GM18526 (cell line): ENCODE data around the gene GPD1L.

Experiments
- POLR2A ChIP-seq: IDR thresholded peaks from 3 replicates; pipeline ENCODE4 v1.6.1; 2011; ENCODE audit not compliant: insufficient read length; ENCODE audit errors: extremely low read depth

Gene GPD1L

DNA sequence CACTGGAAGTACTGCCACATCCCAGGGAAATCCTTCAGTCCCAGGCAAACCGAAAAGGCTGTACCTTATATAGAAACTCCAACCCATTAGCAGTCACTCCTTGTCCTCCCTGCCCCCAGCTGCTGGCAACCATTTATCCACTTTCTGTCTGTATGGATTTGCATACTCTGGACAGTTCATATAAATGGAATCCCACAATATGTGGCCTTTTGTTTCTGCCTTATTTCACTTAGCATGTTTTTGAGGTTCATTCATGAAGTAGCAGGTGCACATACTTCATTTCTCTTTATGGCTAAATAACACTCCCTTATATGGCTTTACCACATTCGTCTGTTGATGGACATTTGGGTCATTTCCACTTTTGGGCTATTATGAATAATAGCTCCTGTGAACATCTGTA is 80.5 kb downstream of the GPD1L start:
- TF ChIP-seq POLR2A: no peak

DNA sequence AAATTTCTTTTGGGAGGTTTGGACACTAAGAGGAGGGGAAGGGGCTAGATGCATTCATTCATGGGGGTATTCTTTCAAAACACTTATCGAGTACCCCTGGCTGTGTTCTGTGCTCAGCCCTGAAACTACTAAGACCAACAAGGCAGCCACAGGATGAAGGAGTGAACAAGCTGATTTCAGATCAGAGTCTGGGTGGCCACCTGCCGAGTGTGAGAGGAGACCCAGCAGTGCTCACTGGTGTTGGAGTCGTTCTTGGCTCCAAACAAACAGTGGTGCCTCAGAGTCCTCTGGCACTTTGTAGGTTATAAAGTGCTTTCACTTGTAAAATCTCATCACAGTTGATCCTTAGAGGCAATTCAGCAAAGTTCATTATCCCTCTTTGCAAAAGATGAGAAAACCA is 83.3 kb downstream of the GPD1L start:
- TF ChIP-seq POLR2A: no peak

DNA sequence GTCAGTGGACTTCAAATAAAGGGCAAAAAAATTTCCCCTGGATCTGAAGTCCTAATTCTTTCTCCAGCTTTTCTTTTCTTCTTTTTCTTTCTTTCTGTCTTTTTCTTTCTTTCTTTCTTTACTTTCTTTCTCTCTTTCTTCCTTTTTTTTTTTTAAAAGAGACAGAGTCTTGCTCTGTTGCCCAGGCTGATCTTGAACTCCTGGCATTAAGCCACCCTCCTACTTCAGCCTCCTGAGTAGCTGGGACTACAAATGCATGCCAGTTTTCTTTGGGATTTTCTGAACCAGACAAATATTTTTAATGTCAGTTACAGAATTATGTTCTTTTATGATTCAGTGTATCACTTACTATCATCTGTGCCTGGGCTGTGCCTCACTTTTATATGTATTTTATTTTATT is 86.7 kb downstream of the GPD1L start:
- no peak for TF ChIP-seq POLR2A

DNA sequence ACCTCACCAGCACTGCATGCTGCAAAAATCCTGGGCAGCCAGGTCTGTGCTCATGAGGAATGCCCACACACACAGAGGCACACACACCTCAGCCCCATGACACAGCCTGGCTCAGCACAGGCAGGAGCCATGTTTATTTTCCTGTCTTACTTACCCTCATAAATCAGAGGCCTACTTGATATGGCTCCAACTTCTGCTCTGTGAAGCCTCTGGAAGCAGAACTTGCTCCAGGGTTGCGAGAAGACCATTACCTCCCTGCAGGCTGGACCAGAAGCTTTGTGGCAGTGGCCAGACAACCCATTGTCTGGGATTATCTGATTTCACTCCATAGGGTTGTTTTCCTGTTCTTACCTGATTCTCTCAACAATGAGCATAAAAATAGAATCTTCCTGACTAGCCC is 88.2 kb downstream of the GPD1L start:
- no peak for TF ChIP-seq POLR2A

DNA sequence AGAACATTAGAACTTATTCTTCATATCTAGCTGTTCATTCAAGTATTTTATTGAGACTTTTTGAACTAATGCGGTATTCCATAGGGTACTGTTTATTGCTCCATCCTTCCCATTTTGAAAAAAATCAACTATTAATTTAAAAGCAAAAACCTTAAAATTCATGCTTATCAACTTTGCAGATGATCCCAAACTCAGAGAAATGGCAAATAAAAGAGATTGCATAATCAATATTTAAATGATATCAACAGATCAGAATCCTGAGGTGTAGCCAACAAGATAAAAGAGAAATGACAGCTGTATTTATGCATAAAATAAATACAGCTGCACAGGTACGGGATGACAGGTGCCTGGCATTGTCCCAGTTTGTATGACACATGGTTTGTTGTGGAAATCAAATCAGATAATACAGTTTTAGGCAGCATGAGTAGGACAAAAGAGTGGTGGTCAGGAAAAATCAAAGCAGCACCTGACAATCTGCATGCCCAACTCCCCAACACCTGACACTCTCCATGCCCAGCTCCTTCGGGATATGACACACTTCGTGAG is 89.6 kb downstream of the GPD1L start:
- TF ChIP-seq POLR2A: no peak

DNA sequence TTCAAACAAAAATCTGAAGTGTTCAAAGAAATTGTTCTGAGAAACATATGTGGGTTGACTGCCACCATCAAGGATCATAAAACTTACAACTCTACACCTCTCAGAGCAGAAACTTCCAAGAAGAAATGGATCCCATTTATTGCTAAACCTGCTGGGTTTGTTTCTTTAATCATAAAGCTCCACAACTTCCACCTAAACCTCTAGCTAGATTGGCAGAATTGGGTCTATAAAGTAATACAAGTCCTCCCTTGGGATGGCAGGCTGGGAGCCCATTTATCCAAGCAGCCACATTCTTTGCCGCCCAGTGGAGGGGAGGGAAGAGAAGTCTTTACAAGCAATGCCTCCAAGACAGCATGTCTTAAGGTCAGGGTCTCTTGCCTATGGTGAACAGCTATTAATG is 91.6 kb downstream of the GPD1L start:
- TF ChIP-seq POLR2A: no peak

DNA sequence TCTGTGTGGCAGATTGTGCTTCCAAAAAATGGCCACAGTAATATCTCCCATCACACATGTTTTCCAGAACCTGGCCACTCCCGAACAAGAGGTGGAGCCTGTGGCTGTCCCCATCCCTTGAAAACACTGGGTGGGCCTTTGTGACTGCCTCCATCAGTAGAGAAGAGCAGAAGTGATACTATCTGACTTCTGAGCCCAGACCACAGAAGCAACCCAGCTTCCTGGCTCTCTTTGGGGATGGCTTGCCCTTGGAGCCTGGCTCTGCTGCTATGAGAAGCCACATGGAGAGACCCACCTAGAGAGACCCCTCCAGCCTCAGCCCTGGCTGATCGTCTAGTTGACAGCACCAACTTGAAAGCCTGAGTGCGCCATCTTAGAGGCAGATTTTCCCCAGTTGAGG is 92.3 kb downstream of the GPD1L start:
- TF ChIP-seq POLR2A: no peak

DNA sequence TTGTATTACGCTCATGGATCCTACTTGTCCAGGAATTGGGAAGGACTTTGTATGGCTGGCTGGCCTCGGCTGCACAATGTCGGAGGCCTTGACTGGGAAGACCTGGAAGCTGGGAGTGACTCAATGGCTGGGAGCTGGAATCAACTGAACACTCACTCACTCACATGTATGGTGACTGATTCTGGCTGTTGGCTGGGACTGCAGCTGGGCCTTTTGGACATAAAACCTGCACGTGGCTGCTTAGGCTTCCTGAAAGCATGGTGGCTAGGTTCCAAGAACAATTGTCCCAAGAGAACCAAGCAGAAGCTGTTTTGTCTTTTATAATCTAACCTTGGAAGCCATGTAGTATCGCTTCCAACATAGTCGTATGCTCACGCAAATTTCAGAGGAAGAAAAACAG is 94.1 kb downstream of the GPD1L start:
- no peak for TF ChIP-seq POLR2A

DNA sequence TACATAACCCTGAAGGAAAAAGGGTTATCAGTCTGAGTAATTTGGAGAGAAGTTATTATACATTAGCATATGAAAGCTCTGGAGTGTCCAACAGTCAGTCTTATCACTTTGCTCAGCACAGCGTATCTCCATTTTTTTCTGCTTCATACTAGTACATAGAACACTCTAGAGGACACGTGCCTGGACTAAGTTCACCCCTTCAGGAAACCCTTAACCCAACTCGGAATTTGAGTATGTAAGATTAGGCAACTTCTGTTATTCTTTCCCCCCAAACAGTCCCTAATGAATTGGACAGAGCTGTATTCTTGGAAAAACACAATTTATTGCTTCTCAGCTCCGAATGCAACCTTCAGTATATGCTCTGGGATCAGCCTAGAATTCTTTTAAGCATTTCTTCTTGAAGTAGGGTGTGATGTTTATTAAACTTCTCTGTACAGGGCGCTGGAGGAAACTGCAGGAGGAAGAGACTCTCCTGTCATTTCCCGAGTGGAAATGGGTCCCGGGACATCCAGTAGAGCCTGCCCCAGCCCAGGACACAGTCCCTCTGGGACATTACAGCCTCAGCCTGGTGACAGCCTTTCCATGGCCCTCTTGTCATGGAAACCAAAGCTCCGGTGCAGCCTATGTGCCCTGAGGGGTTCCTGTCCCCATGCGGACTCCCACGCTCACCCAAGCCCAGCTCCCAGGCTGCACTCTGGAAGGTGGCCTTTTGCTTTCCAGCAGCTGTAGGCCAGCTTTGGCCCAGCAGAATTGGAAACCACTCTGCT is 94.8 kb downstream of the GPD1L start:
- no peak for TF ChIP-seq POLR2A

DNA sequence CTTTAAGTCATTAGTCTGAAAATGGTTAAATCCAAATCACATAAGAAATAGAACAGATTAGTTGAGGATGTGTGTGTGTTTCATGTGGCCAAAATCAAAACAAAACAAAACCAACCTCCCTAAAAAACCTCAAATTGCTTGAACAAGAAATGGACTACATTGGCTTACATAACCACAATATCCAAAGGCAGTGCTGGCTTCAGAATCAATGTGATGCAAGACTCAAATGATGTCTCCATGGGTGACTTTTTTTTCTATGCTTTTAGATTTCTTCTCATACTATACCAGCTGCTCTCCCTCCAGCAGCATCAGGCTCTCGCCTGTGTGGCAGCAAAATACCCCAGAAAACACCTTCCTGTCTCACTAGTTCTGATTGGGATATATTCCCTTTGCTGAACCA is 96.1 kb downstream of the GPD1L start:
- TF ChIP-seq POLR2A: no peak

DNA sequence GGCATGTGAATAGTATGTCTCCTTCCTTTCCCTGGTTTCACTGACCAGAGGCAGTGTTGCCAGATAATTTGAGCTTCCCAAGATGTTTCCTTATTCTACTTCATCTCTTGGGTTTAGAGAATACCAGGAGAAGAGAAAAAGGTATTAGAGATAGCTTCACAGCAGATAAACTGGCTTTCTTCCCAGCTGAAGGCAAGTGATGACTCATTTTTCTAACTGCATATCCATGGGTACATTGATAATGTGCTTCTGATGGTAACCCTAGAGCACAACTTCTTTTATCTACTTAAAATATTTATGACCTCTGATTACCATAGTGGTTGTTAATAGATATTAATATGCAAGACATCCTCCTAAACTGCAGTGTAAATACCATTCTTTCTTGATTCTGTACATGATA is 97.4 kb downstream of the GPD1L start:
- TF ChIP-seq POLR2A: no peak

DNA sequence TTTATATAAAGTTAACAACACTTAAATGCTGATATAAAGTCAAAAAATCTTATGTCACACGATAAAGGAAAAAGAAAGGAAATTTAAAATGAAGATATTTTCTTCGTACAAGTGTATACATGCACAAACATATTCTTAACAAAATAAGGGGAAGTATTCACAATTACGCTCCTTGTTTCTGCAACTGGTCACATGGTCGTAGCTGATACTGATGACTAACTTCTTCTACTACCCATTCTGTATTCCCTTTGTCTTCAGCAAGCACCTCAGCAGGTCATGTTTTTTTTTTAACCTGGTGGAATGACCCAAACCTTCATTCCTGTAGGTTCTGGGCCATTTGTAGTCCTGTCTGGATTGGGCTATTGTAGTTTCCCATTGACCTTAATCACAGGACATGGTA is 102.0 kb downstream of the GPD1L start:
- no peak for TF ChIP-seq POLR2A

DNA sequence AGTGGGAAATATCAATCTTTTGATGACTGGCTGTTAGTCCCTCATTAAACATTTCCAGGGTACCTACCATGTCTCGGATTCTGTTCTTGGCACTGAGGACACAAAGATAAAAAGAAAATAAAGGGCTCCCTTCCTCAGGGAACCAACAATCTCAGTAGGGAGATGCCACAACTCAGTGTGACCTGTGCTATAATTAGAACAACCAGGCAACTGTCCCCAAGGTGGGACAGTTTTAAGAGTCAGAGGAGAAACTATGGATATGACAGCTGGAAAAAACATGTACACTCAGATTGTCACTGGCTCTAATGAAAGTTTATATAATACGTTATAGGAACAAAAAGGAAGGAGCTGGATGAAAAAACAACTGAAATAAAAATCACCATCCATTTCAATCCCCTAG is 108.8 kb downstream of the GPD1L start:
- no peak for TF ChIP-seq POLR2A

DNA sequence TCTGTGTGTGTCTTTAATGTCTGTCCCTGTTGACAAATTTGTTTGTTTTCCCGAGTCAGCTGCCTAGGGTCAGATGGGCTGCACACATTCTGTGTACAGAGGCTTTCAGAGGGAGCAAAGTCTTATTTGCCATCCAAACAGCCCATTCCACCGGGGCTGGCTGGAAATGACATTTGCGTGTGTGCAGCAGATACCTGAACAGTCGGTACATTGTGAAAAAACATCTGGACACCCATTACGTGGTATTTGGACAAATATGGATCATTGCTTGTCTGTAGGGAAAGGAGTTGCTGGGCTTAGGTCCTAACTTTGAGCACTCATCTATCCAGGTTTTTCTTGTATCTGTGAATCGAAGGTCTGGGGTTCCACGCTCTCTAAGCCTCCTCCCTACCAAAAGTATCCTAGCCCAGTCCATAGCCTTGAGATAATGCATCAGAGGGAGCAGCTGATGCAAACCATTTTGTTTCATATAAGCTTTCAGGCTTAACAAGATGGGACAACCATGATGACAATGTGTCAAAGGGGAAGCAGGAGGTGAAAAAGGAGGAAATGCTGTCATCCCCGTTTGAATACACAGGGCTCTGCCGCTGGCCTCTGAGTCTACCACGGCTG is 109.9 kb downstream of the GPD1L start:
- no peak for TF ChIP-seq POLR2A

DNA sequence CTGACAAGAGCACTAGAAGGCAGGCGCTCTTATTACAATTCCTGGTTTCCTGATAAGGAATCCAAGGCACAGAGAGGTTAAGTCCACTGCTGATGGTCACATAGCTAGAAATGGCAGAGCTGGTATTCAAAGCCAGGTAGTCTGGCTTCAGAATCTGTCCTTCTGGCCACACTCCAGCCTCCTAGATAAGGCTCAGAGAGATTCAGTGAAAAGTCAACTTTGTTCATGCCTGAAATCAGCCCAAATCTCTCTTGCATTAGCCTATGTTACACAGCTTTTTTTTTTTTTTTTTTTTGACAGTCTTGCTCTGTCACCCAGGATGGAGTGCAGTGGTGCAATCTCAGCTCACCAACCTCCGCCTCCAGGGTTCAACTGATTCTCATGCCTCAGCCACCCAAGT is 110.9 kb downstream of the GPD1L start:
- TF ChIP-seq POLR2A: no peak
